KMS-11 (cell line): ENCODE measurements around the gene TARBP1.

Experiments
- H2AFZ ChIP-seq: fragments of 200-600 bp; sonication (generic); 2 replicates; pipeline ENCODE4 v1.6.1; 2016; ENCODE audit warnings: antibody characterized with exemption, mixed run types, low read depth
- H3K27ac ChIP-seq: fragments of 200-600 bp; sonication (generic); 2 replicates; pipeline ENCODE4 v1.6.1; 2016; ENCODE audit warnings: mild to moderate bottlenecking, mixed run types
- H3K27me3 ChIP-seq: fragments of 200-600 bp; sonication (generic); 2 replicates; pipeline ENCODE4 v1.6.1; 2017; ENCODE audit warnings: mild to moderate bottlenecking, low read depth, mixed run types, moderate library complexity; ENCODE audit not compliant: insufficient read depth
- H3K36me3 ChIP-seq: fragments of 200-600 bp; sonication (generic); 2 replicates; pipeline ENCODE4 v1.6.1; 2017; ENCODE audit warnings: mild to moderate bottlenecking, mixed run types; ENCODE audit not compliant: insufficient read depth
- H3K4me1 ChIP-seq: fragments of 200-600 bp; sonication (generic); 2 replicates; pipeline ENCODE4 v1.6.1; 2016; ENCODE audit warnings: mild to moderate bottlenecking, low read depth, mixed run types; ENCODE audit not compliant: poor library complexity, severe bottlenecking
- H3K4me2 ChIP-seq: fragments of 200-600 bp; sonication (generic); 2 replicates; pipeline ENCODE4 v1.7.0; 2016; ENCODE audit warnings: mild to moderate bottlenecking, mixed run types
- H3K4me3 ChIP-seq: fragments of 200-600 bp; sonication (generic); IDR thresholded peaks from 2 replicates; pipeline ENCODE4 v1.6.1; 2017; ENCODE audit warnings: low read depth, low read length, mixed read lengths; ENCODE audit not compliant: insufficient read depth
- H3K79me2 ChIP-seq: fragments of 200-600 bp; sonication (generic); 2 replicates; pipeline ENCODE4 v1.6.1; 2016; ENCODE audit warnings: low read depth, mixed run types; ENCODE audit not compliant: insufficient read depth
- H3K9ac ChIP-seq: fragments of 200-600 bp; sonication (generic); 2 replicates; pipeline ENCODE4 v1.6.1; 2016; ENCODE audit warnings: mild to moderate bottlenecking, mixed run types
- H4K20me1 ChIP-seq: fragments of 200-600 bp; sonication (generic); 2 replicates; pipeline ENCODE4 v1.6.1; 2016; ENCODE audit warnings: mild to moderate bottlenecking, mixed run types; ENCODE audit not compliant: insufficient read depth
- TF ChIP-seq, protein P1 (sequence below): fragments of 200-600 bp; sonication (generic); conservative IDR thresholded peaks from 2 replicates; pipeline ENCODE4 v1.6.1; 2017; ENCODE audit warnings: low read depth, mild to moderate bottlenecking, antibody characterized with exemption, low read length, moderate library complexity, mixed read lengths

The TARBP1 gene, protein sequence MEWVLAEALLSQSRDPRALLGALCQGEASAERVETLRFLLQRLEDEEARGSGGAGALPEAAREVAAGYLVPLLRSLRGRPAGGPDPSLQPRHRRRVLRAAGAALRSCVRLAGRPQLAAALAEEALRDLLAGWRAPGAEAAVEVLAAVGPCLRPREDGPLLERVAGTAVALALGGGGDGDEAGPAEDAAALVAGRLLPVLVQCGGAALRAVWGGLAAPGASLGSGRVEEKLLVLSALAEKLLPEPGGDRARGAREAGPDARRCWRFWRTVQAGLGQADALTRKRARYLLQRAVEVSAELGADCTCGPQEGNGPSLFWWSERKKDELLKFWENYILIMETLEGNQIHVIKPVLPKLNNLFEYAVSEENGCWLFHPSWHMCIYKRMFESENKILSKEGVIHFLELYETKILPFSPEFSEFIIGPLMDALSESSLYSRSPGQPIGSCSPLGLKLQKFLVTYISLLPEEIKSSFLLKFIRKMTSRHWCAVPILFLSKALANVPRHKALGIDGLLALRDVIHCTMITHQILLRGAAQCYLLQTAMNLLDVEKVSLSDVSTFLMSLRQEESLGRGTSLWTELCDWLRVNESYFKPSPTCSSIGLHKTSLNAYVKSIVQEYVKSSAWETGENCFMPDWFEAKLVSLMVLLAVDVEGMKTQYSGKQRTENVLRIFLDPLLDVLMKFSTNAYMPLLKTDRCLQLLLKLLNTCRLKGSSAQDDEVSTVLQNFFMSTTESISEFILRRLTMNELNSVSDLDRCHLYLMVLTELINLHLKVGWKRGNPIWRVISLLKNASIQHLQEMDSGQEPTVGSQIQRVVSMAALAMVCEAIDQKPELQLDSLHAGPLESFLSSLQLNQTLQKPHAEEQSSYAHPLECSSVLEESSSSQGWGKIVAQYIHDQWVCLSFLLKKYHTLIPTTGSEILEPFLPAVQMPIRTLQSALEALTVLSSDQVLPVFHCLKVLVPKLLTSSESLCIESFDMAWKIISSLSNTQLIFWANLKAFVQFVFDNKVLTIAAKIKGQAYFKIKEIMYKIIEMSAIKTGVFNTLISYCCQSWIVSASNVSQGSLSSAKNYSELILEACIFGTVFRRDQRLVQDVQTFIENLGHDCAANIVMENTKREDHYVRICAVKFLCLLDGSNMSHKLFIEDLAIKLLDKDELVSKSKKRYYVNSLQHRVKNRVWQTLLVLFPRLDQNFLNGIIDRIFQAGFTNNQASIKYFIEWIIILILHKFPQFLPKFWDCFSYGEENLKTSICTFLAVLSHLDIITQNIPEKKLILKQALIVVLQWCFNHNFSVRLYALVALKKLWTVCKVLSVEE (N-terminal part only)

DNA sequence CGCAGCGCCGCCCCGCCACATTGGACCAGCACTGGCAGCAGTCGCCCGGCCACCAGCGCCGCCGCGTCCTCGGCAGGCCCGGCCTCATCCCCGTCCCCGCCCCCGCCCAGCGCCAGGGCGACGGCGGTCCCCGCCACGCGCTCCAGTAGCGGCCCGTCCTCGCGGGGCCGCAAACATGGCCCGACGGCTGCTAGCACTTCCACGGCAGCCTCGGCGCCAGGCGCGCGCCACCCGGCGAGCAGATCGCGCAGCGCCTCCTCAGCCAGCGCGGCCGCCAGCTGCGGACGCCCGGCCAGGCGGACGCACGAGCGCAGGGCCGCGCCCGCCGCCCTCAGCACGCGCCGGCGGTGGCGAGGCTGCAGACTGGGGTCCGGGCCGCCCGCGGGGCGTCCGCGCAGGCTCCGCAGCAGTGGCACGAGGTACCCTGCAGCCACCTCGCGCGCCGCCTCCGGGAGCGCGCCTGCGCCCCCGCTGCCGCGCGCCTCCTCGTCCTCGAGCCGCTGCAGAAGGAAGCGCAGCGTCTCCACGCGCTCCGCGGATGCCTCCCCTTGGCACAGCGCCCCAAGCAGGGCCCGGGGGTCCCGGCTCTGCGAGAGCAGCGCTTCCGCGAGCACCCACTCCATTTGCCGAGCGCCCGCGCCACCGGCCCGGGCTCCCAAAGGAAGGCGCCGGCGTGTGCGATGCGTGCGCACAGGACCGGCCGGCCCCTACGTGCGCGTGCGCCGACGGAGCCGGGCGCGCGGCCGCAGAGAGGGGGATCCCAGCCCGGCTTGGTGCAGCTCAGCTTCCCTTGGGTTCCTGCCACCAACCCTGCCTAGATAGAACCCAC, at the start of gene TARBP1:
TARBP1 (minus strand) TSS at position 699 of the 829 bp plus-strand sequence; CDS start at position 623, 76 bp downstream.
- peak within 1 kb of the TSS; percentile 80; the same call in 1 of the 2 replicates for H3K9ac ChIP-seq
- H3K79me2 ChIP-seq: peaks cover 28% of the 10 kb centered on the region; the same call in 1 of the 2 replicates
- no peaks in the 10 kb centered on the region for H4K20me1 ChIP-seq
- no peaks in the 10 kb centered on the region for H3K36me3 ChIP-seq
- H3K4me1 ChIP-seq: peaks cover 19% of the 10 kb centered on the region
- H3K27ac ChIP-seq: peak within 1 kb of the TSS; percentile 83
- no peaks in the 10 kb centered on the region for H3K27me3 ChIP-seq
- TF ChIP-seq, protein P1, sequence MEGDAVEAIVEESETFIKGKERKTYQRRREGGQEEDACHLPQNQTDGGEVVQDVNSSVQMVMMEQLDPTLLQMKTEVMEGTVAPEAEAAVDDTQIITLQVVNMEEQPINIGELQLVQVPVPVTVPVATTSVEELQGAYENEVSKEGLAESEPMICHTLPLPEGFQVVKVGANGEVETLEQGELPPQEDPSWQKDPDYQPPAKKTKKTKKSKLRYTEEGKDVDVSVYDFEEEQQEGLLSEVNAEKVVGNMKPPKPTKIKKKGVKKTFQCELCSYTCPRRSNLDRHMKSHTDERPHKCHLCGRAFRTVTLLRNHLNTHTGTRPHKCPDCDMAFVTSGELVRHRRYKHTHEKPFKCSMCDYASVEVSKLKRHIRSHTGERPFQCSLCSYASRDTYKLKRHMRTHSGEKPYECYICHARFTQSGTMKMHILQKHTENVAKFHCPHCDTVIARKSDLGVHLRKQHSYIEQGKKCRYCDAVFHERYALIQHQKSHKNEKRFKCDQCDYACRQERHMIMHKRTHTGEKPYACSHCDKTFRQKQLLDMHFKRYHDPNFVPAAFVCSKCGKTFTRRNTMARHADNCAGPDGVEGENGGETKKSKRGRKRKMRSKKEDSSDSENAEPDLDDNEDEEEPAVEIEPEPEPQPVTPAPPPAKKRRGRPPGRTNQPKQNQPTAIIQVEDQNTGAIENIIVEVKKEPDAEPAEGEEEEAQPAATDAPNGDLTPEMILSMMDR: no peak
- peak within 1 kb of the TSS; percentile 91 for H3K4me2 ChIP-seq
- H3K4me3 ChIP-seq: peak within 1 kb of the TSS; percentile 94
- peak within 1 kb of the TSS; percentile 91 for H2AFZ ChIP-seq

DNA sequence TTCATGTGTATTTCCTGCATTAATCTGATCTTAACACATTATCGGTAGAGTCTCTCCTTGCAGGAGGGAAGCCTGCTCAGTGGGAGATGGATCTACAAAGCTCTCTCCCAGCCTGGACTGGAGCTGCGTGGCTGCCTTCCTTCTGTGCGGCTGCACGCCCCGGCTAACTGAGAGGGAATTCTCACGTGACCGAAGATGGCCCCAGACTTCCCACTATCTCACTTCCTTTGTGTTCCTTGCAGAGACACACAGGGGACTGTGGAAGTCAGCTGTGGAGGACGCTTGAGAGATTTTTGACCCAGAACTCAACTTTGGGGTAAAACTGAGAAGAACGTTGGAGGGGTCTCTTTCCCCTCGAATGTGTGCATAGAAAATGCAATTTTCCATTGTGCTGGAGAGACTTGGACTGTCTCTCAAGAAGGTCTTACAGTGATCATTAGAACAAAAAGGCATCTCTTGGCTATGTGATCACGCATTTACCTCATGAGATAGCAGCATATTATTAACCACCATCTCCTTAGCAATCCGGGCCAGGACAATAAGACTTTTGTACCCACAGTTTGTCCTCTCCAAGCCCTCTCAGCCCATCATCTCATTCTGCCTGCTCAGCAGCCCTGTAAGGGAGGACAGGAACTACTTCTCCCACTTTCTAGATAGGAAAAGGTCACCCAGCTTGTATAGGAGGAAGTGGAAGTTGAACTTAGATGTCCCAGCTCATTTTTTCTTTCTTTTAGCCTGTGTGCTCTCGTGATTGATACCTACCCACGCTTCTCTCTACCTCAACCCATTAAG, 49.3 kb upstream of the TARBP1 start:
- Histone ChIP-seq H3K27me3 (no peaks in the 10 kb centered on the region), H3K4me1 (peaks cover 16% of the 10 kb centered on the region), H3K79me2 (no peaks in the 10 kb centered on the region), H3K27ac (no peak overlapping the region), H3K4me3 (no peak overlapping the region), H2AFZ (no peak overlapping the region), H4K20me1 (no peaks in the 10 kb centered on the region), H3K9ac (no peak overlapping the region), H3K36me3 (no peaks in the 10 kb centered on the region), H3K4me2 (no peak overlapping the region)
- TF ChIP-seq, protein P1: no peak

DNA sequence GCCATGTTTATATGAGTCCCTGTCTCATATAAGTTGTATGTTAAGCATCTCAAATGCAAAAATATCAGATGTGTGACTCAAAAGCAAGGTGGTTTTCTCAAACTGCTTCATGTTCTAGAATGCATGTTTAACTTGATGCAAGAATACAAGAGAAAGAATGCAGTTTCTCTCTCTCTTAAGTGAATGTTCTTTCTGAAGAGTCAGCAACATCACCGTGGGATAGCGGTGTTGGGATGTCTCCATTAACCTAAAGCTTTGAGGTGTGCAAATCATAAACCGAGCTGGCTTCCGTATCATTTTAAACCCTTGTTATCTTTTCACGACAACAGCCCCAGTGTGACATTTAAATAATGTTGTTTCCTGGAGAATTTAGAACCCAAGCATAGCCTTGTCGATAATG, 48.4 kb upstream of the TARBP1 start:
- Histone ChIP-seq H3K36me3 (no peaks in the 10 kb centered on the region), H3K27ac (no peak overlapping the region), H3K4me1 (peaks cover 25% of the 10 kb centered on the region), H3K27me3 (no peaks in the 10 kb centered on the region), H4K20me1 (no peaks in the 10 kb centered on the region), H3K9ac (no peak overlapping the region), H3K79me2 (no peaks in the 10 kb centered on the region), H2AFZ (no peak overlapping the region), H3K4me3 (no peak overlapping the region), H3K4me2 (no peak overlapping the region)
- TF ChIP-seq, protein P1: no peak
